HG02885 (cell line): ENCODE data around the gene PCNT.
"Not testable (repeated sequence)": the region's sequence is repeated elsewhere in the genome, so short reads cannot be mapped to it uniquely, and the experiment has no call there.

Experiments
- ATAC-seq: cut with Tn5 transposase; IDR thresholded peaks from one replicate; pipeline ENCODE4 v1.9.1; 2021; ENCODE audit warnings: mild to moderate bottlenecking; ENCODE audit not compliant: unreplicated experiment, poor library complexity

The PCNT gene

DNA sequence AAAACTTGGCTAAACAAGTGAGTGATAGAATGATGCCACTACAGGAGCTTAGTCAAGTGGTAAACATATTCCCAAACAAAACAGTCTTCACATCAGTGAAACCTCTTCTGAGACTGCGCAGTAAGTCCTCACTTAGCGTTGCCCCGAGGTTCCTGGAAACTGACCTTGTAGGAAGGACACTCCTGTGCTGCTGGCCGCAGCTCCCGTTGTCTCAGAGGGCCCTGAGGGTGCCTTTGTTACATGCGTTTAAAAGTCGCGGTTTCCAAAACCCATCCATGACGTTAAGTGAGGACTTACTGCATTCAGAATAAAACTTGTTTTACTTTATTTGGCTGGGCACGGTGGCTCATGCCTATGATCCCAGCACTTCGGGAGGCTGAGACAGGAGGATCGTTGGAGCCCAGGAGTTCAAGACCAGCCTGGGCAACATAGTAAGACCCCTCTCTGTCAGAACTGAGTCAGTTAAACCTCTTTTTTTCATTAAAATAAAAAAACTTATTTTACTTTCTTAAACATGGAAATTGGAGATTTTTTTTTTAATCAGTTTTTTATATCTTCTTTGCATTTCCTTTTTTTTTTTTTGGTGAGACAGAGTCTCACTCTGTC lies 98.8 kb downstream of the PCNT start:
- ATAC-seq: no peak

DNA sequence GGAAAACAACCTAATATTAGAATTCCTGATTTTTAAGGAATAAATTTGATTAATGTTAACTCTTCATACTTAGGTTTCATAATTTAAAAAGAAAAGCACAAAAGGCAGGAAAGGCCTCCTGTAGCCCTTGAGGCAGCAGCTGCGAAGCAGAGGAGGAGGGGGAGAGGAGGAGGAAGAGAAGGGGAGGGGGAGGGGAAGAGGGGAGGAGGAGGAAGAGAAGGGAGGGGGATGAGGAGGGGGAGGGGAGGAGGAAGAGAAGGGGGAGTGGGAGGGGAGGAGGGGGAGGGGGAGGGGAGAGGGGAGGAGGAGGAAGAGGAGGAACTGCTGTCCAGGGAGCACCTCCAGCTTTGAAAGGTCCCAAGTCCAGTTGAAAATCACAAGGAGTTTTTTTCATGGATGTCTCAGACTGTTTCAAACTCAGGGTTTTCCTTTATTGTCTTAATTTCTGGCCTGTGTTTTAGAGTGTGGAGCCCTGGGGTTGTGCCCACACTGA lies 99.6 kb downstream of the PCNT start:
- ATAC-seq: no peak

DNA sequence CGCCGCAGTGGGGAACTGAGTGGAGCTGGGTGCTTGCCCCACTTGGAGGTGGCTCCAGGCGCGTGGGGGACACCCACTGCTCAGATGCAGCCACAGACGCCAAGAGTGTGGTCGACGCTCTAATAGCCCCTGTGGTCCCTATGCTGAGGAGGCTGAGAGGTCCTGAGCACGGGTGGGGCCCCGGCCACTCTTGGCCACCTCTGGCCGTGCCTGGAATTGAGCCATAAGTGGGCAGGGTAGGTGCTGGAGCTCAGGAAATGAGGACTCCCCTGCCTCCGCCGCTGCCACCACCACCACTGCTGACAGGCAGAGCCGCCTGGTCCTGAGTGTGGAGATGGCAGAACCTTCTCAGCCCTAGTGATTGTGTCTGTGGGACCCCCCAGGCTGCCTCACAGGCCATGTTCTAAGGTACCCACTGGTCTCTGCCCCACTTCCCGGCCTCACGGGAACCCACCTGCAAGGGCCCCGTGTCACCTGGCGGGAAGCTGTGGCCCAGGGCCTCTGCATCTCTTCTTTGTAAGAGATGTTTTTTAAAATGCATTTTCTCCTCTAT lies 100.2 kb downstream of the PCNT start:
- ATAC-seq: no peak

DNA sequence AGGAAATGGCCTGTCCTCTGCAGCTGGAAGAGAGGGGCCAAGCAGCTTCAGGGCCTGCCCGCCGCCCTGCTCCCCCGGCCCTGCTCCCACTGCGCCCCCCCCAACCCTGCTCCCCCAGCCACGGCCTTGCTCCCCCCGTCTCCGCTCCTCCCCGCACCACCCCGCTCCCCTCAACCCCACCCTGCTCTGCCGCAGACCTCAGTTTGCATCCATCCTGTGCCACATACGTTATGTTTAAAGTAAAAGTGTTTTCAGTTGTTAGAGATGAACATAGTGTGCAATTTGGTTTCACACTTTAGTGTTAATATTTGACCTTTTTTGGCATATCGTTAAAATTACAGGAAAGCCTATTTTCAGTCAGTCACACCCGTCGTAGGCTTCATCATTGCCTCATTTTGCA lies 100.7 kb downstream of the PCNT start:
- ATAC-seq: no peak

- ATAC-seq: no peak
These were observed 101.1 kb downstream of the PCNT start for GRCh38 chr21:46425041-46425440.

DNA sequence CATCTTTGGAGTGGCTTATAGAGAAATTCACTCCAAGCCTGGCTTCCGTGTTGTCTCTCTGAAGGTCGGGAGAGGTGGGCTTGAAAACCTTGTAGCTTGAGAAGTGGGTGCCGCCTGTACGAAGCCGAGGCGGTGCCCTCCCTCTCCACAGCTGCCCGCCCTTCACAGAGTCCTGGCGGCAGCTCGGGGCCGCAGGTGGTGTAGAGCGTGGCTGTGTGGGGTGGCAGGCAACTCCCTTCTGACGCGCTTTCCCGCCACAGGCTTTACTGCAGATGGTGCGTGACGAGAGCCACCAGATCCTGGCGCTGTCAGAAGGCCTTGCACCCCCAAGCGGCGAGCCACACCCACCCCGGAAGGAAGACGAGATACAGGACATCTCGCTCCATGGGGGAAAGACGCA lies 101.6 kb downstream of the PCNT start:
- no peak for ATAC-seq

DNA sequence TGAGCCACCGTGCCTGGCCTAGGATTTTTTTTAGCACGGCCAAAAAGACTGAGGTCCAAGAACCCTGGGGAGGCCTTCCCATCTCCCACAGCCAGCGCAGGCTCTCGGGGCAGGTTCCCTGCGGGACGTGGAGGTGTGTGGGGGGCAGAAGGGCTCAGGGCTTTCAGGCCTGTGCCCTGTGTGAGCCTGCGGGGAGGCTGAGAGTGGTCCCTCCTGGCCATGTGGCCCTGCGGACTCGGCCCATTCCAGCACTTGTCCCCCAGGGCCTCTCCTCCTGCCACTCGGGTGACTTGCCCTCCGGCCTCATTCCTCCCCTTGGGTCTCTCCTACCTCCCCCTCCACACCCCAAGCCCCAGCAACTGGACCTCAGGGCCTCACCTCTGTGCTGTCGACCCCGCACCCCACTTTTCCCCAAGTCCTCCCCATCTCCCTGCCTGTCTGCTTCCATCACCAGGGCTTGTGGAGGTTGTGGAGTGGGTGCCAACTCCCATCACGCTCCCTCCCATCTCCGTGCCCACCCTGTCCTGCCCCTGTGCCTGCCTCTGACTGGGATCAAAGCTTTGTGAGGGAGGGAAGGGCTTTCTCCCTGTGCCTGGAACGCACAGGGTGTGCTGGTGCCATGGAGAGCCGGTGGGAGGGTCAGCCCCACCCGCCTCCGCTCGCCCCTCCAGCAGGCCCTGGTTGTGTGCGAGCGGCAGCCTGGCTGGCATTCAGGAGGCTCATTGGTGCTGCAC lies 102.5 kb downstream of the PCNT start:
- no peak for ATAC-seq

GRCh38 chr21:46427516-46427915 lies 103.6 kb downstream of the PCNT start:
- no peak for ATAC-seq

DNA sequence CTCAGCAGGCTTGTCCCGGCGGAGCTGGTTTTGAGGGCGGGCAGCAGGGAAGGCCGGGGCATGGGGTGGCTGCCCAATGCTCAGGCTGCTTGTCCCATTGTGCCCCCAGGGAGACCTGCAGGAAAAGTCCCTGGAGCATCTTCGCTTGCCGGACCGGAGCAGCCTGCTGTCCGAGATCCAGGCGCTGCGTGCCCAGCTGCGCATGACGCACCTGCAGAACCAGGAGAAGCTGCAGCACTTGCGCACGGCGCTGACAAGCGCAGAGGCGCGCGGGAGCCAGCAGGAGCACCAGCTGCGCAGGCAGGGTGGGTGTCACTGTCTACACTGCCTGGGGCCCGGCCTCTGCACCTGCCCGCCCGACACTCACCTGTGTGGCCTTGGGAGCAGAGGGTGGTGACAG lies 104.3 kb downstream of the PCNT start:
- no peak for ATAC-seq

DNA sequence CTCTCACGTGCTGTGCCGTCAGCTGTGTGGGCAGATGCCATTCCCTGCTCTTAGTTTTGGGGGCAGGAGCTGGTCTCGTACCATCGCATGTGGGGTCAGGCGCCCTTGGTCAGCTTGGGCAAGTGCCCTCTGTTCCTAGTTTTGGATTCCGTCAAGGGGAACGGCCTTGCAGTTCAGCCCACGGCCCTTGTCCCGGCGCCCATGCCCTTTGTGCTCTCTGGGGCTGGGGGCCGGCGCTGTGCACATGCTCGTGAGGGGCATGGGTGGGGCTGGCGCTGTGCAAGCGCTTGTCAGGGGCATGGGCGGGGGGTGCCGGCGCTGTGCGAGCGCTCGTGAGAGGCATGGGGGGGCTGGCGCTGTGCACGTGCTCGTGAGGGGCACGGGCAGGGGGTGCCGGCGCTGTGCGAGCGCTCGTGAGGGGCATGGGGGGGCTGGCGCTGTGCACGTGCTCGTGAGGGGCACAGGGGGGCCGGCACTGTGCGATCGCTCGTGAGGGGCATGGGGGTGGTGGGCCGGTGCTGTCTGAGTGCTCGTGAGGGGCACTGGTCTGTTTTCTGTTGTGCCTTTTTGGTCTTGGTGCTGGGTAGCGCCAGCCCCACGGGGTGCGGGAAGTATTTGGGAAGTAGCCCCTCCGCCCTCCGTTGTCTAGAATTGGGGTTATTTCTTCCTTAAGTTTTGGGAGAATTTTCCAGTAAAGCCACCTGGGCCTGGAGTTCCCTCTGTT lies 105.2 kb downstream of the PCNT start:
- no peak for ATAC-seq

- no peak for ATAC-seq
These were observed 106.1 kb downstream of the PCNT start for GRCh38 chr21:46429754-46430681.

GRCh38 chr21:46431448-46431847 lies 107.5 kb downstream of the PCNT start:
- no peak for ATAC-seq

GRCh38 chr21:46431884-46432488 lies 108.0 kb downstream of the PCNT start:
- no peak for ATAC-seq

DNA sequence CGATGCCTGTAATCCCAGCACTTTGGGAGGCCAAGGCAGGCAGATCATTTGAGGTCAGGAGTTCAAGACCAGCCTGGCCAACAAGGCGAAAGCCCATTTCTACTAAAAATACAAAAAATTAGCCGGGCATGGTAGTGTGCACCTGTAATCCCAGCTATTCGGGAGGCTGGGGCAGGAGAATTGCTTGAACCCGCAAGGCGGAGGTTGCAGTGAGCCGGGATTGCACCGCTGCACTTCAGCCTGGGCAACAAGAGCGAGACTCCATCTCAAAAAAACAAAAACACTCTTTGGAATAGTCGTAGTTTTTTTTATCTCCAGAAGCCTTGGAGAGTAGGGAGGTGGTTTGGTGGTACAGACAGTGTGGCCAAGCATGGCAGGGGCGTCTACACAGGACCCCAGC lies 109.2 kb downstream of the PCNT start:
- not testable (repeated sequence) for ATAC-seq

GRCh38 chr21:46434322-46434958 lies 110.5 kb downstream of the PCNT start:
- ATAC-seq: no peak

- no peak for ATAC-seq
These were observed 111.9 kb downstream of the PCNT start for GRCh38 chr21:46435786-46436227.

- ATAC-seq: no peak
These were observed 112.7 kb downstream of the PCNT start for GRCh38 chr21:46436621-46437020.

DNA sequence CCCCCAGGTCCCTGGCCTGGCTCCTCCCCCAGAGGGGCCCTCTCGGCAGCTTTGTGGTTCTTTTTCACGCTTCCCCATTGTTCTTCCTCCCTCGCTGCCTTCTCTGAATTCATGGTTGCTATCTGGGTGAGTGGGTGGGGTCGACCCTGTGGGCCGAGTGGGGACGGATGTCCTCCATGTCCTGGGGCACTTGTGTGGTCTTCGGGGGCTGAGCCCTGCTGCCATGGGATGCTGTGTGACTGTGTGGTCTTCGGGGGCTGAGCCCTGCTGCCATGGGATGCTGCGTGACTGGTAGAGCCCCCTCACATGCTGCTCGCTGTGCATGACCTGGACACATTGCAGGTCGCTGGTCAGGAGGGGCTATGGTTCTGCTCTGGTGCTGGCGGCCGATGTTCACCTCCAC lies 113.1 kb downstream of the PCNT start:
- ATAC-seq: no peak

DNA sequence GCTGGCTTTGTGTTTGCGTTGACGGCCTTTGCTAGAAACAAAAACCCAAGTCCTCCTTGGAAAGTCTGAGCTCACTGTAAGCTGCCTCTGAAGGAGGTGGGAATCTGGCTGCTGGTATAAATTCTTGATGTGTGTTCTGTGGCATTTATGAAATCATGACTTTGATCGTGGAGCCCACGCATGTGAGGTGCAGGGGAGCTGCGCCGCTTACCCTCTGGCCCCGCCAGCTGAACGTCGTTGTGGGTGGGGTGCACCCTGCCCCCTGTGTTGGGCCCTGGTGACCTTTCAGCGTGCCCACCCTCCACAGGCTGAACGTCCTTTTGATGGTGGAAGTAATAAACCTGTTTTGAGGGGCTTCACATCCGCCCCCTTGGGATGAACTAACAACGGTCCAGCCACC lies 113.6 kb downstream of the PCNT start:
- no peak for ATAC-seq
